Stimulated activated CD4-positive, alpha-beta T cell treated with anti-CD3 and anti-CD28 coated beads, Interleukin-4, amount 100 ng/mL, for 48 hours (primary cell): ENCODE measurements around the gene EHMT2.
"Not testable (repeated sequence)": the region's sequence is repeated elsewhere in the genome, so short reads cannot be mapped to it uniquely, and the experiment has no call there.

Experiments
- DNase-seq, 2 donors: peaks; one replicate each; pipeline ENCODE4 v3.0.0-alpha.2; 2020; ENCODE audit warnings: low read depth in 2 of 2

The EHMT2 gene

DNA sequence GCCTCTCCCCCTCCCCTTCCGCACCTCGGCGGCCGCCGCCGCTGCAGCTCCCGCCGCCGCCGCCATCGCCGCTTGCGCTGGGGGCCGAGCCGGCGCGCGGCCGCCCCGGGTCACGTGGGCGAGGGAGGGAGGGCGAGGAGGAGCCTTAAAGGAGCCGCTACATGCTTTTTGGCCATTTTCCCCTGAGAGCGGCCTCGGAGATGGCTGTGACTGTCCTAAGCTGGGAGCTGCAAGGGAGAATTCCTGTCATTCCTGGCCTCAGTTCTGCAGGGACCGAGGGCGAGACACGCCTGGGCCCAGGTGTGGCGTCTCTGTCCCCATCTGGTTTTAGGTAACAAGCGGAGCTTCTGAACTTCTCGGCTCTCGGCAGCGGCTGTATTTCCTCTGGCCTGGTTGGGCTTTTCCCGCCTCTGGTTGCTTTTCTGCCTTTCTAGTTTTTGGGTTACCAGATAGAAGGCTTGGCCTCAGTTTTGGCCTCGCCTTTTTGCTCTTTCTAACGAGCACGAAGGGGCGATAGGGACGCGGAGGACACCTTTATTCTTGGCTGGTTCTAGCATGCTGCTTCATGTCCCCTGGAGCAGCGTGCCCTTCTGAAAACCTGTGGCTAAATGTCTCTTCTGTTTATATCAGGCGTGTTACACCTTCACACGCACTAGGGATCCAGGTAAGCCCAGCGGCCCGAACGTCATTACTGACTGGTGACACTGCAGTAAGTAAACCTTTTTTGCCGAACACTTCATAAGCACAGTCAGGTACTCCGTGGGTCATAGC is at the start of gene EHMT2:
Gene EHMT2, minus strand, starts transcription at position 87 of the 771 bp plus-strand sequence. Its CDS starts 21 bp downstream, at position 66.
- DNase-seq = peak; percentile 79 to 86

DNA sequence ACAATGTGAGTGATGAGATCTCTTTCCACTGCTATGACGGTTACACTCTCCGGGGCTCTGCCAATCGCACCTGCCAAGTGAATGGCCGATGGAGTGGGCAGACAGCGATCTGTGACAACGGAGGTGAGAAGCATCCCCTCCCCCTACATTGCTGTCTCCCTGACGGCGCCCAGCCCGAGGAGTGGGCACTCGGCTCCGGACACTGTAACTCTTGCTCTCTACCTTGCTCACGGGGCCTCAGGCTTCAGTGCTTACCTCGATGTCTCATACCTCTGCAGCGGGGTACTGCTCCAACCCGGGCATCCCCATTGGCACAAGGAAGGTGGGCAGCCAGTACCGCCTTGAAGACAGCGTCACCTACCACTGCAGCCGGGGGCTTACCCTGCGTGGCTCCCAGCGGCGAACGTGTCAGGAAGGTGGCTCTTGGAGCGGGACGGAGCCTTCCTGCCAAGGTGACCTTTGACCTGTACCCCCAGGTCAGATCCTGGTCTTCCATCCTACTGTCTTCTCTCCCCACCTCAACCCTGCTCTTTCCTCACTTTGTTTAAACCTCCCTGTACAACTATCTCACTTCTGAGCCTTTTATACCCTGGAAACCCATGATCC is 49.7 kb upstream of the EHMT2 start:
- DNase-seq = no peak

DNA sequence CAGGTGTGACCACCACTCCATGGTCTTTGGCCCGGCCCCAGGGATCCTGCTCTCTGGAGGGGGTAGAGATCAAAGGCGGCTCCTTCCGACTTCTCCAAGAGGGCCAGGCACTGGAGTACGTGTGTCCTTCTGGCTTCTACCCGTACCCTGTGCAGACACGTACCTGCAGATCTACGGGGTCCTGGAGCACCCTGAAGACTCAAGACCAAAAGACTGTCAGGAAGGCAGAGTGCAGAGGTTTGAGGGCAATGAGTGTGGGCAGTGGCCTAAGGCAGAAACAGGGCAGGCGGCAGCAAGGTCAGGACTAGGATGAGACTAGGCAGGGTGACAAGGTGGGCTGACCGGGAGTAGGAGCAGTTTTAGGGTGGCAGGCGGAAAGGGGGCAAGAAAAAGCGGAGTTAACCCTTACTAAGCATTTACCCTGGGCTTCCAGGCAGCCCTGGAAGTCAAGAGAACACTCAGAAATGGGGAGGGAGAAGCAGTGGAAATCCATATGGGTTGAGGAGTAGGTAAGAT is 48.9 kb upstream of the EHMT2 start:
- DNase-seq = no peak

DNA sequence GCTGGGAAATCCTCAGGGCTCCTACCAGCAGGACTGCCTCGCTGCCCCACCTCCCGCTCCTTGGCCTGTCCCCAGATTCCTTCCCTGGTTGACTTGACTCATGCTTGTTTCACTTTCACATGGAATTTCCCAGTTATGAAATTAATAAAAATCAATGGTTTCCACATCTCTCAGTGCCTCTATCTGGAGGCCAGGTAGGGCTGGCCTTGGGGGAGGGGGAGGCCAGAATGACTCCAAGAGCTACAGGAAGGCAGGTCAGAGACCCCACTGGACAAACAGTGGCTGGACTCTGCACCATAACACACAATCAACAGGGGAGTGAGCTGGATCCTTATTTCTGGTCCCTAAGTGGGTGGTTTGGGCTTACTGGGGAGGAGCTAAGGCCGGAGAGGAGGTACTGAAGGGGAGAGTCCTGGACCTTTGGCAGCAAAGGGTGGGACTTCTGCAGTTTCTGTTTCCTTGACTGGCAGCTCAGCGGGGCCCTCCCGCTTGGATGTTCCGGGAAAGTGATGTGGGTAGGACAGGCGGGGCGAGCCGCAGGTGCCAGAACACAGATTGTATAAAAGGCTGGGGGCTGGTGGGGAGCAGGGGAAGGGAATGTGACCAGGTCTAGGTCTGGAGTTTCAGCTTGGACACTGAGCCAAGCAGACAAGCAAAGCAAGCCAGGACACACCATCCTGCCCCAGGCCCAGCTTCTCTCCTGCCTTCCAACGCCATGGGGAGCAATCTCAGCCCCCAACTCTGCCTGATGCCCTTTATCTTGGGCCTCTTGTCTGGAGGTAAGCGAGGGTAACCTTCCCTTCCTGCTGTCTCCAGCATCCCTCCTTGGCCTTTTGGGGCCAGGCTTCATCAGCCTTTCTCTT is 48.2 kb upstream of the EHMT2 start, which contains the start of gene CFB:
Gene CFB, plus strand, starts transcription at position 589 of the 863 bp plus-strand sequence. Its CDS starts 127 bp downstream, at position 716.
- DNase-seq = no peak

DNA sequence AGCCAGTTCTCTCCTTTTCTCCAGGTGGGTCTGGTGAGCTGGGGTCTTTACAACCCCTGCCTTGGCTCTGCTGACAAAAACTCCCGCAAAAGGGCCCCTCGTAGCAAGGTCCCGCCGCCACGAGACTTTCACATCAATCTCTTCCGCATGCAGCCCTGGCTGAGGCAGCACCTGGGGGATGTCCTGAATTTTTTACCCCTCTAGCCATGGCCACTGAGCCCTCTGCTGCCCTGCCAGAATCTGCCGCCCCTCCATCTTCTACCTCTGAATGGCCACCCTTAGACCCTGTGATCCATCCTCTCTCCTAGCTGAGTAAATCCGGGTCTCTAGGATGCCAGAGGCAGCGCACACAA is 47.6 kb upstream of the EHMT2 start:
- no peak for DNase-seq

DNA sequence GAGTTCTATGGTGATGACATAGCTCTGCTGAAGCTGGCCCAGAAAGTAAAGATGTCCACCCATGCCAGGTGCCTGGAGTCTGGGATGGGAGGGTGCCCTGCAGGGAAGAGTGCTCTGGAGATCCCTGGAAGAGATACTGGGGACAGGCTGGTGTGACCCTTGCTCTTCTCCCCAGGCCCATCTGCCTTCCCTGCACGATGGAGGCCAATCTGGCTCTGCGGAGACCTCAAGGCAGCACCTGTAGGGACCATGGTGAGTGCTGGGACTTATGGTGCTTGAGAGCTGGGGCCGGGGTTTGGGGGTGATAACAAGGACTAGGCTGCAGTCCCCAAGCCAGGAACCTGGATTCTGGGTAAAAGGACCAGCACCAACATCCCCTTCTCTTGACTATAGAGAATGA is 46.2 kb upstream of the EHMT2 start:
- DNase-seq = no peak

DNA sequence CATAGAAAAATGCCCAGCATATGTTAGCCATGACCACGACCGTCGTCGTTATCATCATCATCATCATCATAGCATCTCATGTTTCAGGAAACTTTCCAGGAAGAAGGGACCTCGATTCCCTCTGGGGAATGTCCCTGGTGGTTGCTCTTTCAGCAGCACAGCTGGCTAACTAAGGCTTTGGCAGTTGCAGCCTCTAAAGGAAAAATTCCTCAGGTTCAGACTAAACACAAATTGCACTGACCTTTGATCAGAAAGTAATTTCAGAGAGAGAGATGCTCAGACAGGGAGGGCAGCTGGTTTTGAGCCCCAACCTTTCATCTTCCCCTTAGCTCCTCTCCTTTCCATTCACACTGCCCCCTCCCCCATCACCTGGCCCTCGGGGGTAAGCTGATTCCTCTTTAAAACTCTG is 42.8 kb upstream of the EHMT2 start:
- DNase-seq = no peak

DNA sequence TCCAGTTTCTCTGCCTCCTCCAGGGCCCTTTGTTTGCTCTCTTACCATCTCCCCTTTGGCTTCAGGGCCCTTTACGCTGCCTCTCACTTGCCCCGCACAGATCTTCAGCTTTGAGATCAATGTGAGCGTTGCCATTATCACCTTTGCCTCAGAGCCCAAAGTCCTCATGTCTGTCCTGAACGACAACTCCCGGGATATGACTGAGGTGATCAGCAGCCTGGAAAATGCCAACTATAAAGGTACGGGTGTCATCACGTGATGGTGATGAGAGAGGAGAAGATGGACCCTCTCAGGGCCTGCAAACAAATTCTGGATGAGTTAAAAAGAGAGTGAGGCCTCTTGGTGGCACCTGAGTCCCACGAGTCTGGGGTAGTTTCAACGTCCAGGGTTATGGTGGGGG is 38.3 kb upstream of the EHMT2 start:
- DNase-seq = no peak

DNA sequence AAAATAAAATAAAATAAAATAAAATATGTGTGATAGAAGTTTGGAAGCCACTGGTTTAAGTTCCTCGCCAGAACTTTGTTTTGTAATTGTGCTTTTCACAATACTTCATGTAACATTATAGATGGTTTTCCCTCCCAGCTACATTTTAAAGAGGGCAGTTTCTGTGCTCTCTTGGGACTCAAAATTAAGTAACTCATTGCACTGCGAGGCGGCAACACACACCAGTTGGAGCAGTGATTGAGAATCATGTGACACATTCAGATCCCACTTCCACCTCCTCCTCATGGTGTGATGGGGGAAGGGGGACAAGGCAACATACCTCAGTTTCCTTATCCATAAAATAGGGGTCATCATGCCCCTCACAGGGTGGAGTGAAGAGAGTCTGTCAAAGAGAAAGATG is 37.5 kb upstream of the EHMT2 start:
- no peak for DNase-seq

DNA sequence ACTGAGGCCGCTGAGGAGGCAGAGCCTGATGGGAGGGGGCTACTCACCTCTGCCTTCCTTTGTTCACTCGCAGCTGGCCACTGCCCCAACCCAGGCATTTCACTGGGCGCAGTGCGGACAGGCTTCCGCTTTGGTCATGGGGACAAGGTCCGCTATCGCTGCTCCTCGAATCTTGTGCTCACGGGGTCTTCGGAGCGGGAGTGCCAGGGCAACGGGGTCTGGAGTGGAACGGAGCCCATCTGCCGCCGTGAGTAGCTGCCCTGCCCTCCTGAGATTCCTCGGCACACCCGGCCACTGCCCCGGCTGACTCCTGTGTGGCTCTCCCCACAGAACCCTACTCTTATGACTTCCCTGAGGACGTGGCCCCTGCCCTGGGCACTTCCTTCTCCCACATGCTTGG is 36.0 kb upstream of the EHMT2 start:
- DNase-seq = no peak

DNA sequence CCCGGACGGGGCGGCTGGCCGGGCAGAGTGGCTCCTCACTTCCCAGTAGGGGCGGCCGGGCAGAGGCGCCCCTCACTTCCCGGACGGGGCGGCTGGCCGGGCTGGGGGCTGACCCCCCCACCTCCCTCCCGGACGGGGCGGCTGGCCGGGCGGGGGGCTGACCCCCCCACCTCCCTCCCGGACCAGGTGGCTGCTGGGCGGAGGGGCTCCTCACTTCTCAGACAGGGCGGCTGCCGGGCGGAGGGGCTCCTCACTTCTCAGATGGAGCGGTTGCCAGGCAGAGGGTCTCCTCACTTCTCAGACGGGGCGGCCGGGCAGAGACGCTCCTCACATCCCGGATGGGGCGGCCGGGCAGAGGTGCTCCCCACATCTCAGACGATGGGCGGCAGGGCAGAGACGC is 34.6 kb upstream of the EHMT2 start:
- DNase-seq = not testable (repeated sequence)

DNA sequence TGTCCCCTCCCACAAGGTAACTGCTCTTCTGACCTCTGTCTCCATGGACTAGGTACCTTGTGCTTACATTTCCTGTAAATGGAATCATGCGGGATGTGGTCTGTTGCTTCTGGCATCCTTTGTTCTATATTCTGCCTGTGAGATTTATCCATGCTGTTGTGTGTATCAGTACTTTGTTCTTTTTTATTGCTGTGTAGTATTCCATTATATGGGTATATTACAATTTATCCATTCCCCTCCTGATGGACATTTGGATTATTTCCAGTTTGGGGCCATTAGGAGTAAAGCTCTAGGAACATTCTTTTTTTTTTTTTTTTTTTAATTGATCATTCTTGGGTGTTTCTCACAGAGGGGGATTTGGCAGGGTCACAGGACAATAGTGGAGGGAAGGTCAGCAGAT is 33.5 kb upstream of the EHMT2 start:
- no peak for DNase-seq

DNA sequence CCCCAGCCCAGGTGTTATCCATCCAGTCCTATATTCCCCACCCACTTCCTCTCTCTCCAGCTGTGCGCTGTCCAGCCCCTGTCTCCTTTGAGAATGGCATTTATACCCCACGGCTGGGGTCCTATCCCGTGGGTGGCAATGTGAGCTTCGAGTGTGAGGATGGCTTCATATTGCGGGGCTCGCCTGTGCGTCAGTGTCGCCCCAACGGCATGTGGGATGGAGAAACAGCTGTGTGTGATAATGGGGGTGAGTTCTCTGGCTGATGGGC is 31.1 kb upstream of the EHMT2 start:
- DNase-seq = no peak

DNA sequence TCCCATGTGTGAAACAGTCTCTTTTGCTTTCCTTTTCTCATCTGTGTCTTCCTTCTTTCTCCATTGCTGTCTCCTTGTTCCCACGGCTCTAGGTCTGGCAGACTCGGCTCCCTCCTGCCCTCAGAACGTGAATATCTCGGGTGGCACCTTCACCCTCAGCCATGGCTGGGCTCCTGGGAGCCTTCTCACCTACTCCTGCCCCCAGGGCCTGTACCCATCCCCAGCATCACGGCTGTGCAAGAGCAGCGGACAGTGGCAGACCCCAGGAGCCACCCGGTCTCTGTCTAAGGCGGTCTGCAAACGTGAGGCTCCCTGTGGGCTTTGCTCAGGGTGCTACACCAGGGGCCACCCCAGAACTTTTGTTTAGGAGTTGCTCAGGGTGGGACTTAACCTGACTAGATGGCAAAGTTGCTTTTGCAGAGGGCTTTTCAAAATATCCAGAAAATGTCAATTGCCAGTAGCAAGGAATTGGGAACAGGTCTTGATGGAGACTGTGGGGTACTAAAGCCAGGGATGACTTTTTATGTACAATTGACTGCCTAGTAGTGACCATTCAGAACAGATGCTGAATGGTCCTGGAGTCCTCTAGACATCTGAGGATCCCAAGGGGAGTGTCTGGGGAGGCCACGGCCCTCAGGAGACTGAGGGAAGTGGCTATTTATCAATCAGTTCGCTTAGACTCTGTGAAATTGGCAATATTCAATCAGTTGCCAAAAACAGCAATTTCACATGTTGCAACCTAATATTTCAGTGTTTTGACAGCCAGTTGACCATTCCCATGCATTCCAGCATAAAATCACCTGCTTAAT is 30.6 kb upstream of the EHMT2 start:
- DNase-seq = no peak

DNA sequence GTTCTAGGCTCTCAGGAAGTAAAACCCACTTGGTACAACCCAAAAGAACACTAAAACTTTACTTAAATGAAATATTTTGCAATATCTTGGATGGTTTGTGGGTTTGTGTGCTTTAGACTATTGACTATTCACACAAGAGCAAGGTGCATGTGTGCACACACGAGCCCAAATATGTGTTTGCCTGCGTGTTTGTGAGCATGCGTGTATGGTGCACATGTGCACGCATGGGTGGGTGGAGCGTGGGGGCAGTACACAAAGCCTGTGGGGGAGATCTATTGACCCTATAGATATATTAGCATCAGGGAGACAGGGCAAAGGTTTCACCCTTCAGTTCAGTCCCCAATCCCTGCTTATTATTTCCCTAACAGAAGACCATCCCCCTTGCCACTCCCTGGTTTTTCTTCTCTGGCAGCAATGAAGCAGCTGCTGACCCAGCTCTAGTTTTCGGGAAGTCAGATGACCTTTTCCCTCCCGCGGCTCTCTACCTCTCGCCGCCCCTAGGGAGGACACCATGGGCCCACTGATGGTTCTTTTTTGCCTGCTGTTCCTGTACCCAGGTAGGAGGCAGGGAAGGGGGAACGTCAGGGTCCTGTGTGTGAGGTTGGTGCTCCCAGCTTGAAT is 29.9 kb upstream of the EHMT2 start, which contains the start of gene C2:
Gene C2, plus strand, starts transcription at position 476 of the 621 bp plus-strand sequence. Its CDS starts 36 bp downstream, at position 512.
- DNase-seq = no peak

DNA sequence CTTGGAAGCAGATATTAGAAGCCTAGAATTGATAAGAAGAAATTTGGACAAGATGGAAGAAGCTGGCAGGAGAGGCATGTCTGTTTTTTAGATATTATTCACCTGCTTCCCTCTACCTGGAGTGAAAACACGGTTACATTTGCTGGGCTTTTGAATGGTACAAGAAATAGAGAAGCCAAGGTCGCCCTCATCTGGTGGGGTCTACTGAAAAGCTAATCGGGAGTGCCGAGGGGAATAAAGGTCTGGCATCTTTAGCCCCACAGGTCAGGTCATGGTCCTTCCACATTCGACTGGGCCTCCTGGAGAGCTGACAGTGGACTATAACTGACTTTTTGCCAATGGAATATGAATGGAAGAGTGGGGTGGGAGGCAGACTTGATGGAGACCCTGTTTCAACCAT is 25.4 kb upstream of the EHMT2 start:
- no peak for DNase-seq

DNA sequence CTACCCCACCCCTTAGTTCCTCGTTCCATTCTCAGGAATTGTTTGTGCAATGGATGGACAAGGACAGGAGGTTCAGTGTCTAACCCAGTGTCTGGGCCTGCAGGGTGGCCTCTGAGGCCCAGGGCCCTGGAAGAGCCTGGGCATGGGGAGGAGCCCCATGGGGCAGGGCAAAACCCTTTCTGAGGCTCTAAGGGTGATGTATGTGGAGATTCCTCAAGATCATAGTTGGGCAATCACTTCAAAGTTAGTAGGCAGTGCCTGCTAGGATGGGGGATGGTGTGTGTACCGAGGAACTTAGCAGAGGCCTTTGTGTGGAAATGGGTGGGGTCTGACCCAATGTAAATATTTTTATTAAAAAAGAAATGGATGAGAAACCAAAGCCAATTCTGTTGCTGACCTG is 23.3 kb upstream of the EHMT2 start:
- DNase-seq = no peak

DNA sequence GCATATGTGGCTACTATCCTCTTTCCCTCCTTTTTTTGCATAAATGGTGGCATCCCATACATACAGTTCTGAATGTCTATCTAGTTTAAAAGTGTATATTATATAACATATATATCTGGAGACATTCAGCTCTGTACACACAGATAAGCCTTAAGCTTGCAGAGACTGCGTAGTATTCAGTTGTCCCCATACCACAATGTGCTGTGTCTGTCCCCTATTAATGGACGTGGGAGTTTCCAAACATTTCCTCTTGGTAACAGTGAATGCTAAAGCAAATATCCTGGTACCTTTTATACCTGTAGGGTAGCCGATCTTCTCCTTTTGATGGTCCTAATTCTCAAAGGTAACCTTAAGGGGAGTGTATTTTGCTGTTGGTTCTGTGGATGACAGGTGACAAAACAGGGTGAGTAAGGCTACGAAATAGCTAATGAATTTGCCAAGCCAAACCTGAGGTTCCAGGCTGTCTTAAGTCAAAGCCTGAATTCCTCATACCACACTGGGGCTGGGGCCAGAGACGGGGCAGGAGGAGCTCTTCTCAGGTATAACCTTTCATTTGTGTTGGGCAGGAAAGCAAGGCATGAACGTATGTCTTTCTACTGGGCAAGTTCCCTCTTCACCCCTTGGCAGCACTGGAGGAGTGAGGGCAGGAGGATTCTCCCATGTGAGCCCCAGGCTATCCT is 22.3 kb upstream of the EHMT2 start:
- no peak for DNase-seq

DNA sequence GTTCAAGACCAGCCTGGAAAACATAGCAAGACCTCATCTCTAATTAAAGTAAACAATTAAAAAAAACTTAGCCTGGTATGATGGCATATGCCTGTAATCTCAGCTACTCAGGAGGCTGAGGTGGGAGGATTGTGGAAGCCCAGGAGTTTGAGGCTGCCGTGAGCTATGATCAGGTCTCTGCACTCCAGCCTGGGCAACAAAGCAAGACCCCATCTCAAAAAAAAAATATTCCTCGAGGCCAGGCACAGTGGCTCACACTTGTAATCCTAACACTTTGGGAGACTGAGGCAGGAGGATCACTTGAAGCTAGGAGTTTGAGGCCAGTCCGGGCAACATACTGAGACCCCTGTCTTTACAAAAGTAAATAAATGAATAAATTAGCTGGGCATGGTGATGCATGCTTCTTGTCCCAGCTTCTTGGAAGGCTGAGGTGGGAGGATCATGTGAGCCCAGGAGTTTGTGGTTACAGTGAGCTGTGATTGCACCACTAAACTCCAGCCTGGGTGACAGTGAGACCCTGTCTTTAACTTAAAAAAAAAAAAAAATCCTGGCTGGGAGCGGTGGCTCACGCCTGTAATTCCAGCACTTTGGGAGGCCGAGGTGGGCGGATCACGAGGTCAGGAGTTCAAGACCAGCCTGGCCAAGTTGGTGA is 20.7 kb upstream of the EHMT2 start:
- no peak for DNase-seq

DNA sequence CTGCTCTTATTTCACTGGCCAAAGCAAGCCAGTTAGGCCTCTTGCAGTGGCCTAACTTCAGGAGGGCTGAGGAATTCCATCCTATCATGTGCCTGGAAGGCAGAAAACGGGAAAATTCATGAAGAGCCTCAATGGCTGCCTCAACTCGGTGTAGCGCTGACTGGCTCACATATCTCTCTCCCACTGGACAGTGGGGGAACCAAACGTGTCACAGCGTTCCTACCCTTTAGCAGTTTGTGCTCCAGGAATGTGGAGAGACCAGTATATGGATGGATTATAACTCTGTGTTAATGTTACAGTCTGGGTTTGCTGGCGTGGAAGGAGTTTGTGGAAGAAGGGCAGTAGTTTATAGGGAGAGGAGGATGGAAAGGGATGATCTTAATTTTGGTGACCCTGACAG is 18.3 kb upstream of the EHMT2 start:
- DNase-seq = no peak
